PC-9 (cell line): Measurements from ENCODE around the gene CD19. TPM values are rescaled to one million over a fixed set of nuclear protein-coding genes. Genes with fewer than 3 reads are reported as not detected.

ENCODE experiments used
- BruUV-seq: library from RNA; stranded (reverse); fragments of 400-500 nt; replicated peaks from 2 replicates; lab custom pipeline; 2021; lab: Mats Ljungman, UMichigan
- CTCF ChIA-PET: fragments of 300-600 bp; sonication (Branson Sonifier 250); formaldehyde crosslinking; loops from one replicate; lab custom pipeline; 2022; ENCODE audit warnings: antibody characterized with exemption; lab: Charles Lee
- POLR2A ChIA-PET: fragments of 300-600 bp; sonication (Branson Sonifier 250); formaldehyde crosslinking; loops from one replicate; lab custom pipeline; 2022; ENCODE audit warnings: antibody characterized with exemption; ENCODE audit not compliant: unreplicated experiment; lab: Charles Lee
- DNase-seq, 2 experiments: peaks; one replicate each; pipeline versions ENCODE4 v3.0.0 to v3.0.0-alpha.2; 2015 to 2022; ENCODE audit warnings: mixed read lengths in 1 of 2
- H2AFZ ChIP-seq: fragments of 200-600 bp; sonication (generic); 2 replicates; pipeline ENCODE4 v1.8.1; 2017; ENCODE audit warnings: antibody characterized with exemption
- H3F3A ChIP-seq: fragments of 200-600 bp; sonication (generic); 2 replicates; pipeline ENCODE4 v1.8.1; 2017; ENCODE audit warnings: antibody characterized with exemption, mild to moderate bottlenecking, low read depth; ENCODE audit not compliant: insufficient read depth
- H3K27ac ChIP-seq: fragments of 200-600 bp; sonication (generic); 2 replicates; pipeline ENCODE4 v1.6.1; 2016; ENCODE audit warnings: mixed run types
- H3K27me3 ChIP-seq: fragments of 200-600 bp; sonication (generic); 2 replicates; pipeline ENCODE4 v1.6.1; 2016; ENCODE audit warnings: low read depth, mixed run types; ENCODE audit not compliant: insufficient read depth
- H3K36me3 ChIP-seq: fragments of 200-600 bp; sonication (generic); 2 replicates; pipeline ENCODE4 v1.6.1; 2016; ENCODE audit warnings: low read depth, mixed run types
- H3K4me1 ChIP-seq: fragments of 200-600 bp; sonication (generic); replicated peaks from 2 replicates; pipeline ENCODE4 v1.6.1; 2016; ENCODE audit warnings: mixed run types; ENCODE audit not compliant: insufficient read depth
- H3K4me2 ChIP-seq: fragments of 200-600 bp; sonication (generic); 2 replicates; pipeline ENCODE4 v1.6.1; 2017; ENCODE audit warnings: mixed run types
- H3K4me3 ChIP-seq: fragments of 200-600 bp; sonication (generic); 2 replicates; pipeline ENCODE4 v1.6.1; 2016; ENCODE audit warnings: mixed run types
- H3K79me2 ChIP-seq: fragments of 200-600 bp; sonication (generic); 2 replicates; pipeline ENCODE4 v1.6.1; 2017; ENCODE audit warnings: low read depth, mixed run types
- H3K9me2 ChIP-seq: fragments of 200-600 bp; sonication (generic); 2 replicates; pipeline ENCODE4 v1.8.1; 2017; ENCODE audit warnings: mild to moderate bottlenecking; ENCODE audit not compliant: insufficient read depth
- H3K9me3 ChIP-seq: fragments of 200-600 bp; sonication (generic); 2 replicates; pipeline ENCODE4 v1.8.1; 2016; ENCODE audit warnings: low read depth; ENCODE audit not compliant: insufficient read depth
- H4K20me1 ChIP-seq: fragments of 200-600 bp; sonication (generic); 2 replicates; pipeline ENCODE4 v1.8.1; 2017; ENCODE audit not compliant: insufficient read depth
- CTCF ChIP-seq: fragments of 200-600 bp; sonication (generic); conservative IDR thresholded peaks from 2 replicates; pipeline ENCODE4 v1.6.1; 2017; ENCODE audit warnings: mixed run types, antibody characterized with exemption, mild to moderate bottlenecking, moderate library complexity
- EZH2 ChIP-seq: fragments of 200-600 bp; sonication (generic); IDR thresholded peaks from 2 replicates; pipeline ENCODE4 v1.8.0; 2017; ENCODE audit warnings: antibody characterized with exemption, low read depth
- intact Hi-C: fragments of 100-400 bp; cut with micrococcal nuclease; formaldehyde crosslinking; loops from one replicate; pipeline ENCODE4 v1.10.0; 2022; ENCODE audit not compliant: unreplicated experiment
- total RNA-seq: library from RNA; stranded (reverse); gene quantifications from 2 replicates; pipeline ENCODE4 v1.2.3, GENCODE V29; 2021

CD19 gene
- total RNA-seq, 1 experiment from 2014 or later: not detected

- Histone ChIP-seq H3K4me2 (no peak overlapping the region), H3K4me3 (no peak overlapping the region), H3F3A (no peaks in the 10 kb centered on the region; the same call in 1 of the 2 replicates), H3K9me3 (no peaks in the 10 kb centered on the region), H4K20me1 (no peaks in the 10 kb centered on the region; the same call in 1 of the 2 replicates), H3K36me3 (no peaks in the 10 kb centered on the region), H3K4me1 (no peaks in the 10 kb centered on the region), H3K9me2 (no peaks in the 10 kb centered on the region), H3K79me2 (no peaks in the 10 kb centered on the region), H2AFZ (no peak overlapping the region), H3K27me3 (no peaks in the 10 kb centered on the region), H3K27ac (no peak overlapping the region)
- TF ChIP-seq EZH2: no peak
- no peak for TF ChIP-seq CTCF
- DNase-seq: no peak
- intact Hi-C loops: no loop called here
- ChIA-PET CTCF (no interaction called here), POLR2A (no interaction called here)
- no TSS peak for BruUV-seq
Observed at GRCh38 chr16:28891964-28892890, 39.5 kb upstream of the CD19 start.

- BruUV-seq: no TSS peak
Observed at GRCh38 chr16:28893291-28893690, 38.5 kb upstream of the CD19 start.

GRCh38 chr16:28895609-28896008 is 36.2 kb upstream of the CD19 start:
- no TSS peak for BruUV-seq

More at GRCh38 chr16:28893291-28893690, 38.5 kb upstream of the CD19 start:
- Histone ChIP-seq H3K27ac (no peak overlapping the region), H3K36me3 (no peaks in the 10 kb centered on the region), H3K9me2 (no peaks in the 10 kb centered on the region), H3F3A (no peaks in the 10 kb centered on the region; the same call in 1 of the 2 replicates), H3K4me2 (no peak overlapping the region), H3K79me2 (no peaks in the 10 kb centered on the region), H3K4me3 (no peak overlapping the region), H4K20me1 (no peaks in the 10 kb centered on the region; the same call in 1 of the 2 replicates), H3K27me3 (no peaks in the 10 kb centered on the region), H2AFZ (no peak overlapping the region), H3K9me3 (no peaks in the 10 kb centered on the region), H3K4me1 (no peaks in the 10 kb centered on the region)
- TF ChIP-seq EZH2: no peak
- TF ChIP-seq CTCF: no peak
- intact Hi-C loops: no loop called here
- ChIA-PET CTCF (interaction anchor here (0.5 to 0.7 kb wide), 2 partner anchors 45 to 57 kb away, joined by 9 to 10 read pairs; partner anchors contain the start of gene NFATC2IP), POLR2A (interaction anchor here (0.6 kb wide), 1 partner anchor 30 kb away, joined by 4 read pairs; no protein-coding TSS in a partner anchor)
- no peak for DNase-seq

More at GRCh38 chr16:28895609-28896008, 36.2 kb upstream of the CD19 start:
- no peaks in the 10 kb centered on the region for H3K79me2 ChIP-seq
- no peak overlapping the region for H3K4me3 ChIP-seq
- intact Hi-C loops: no loop called here
- H3F3A ChIP-seq: no peaks in the 10 kb centered on the region; the same call in 1 of the 2 replicates
- H3K9me3 ChIP-seq: no peaks in the 10 kb centered on the region
- no peaks in the 10 kb centered on the region for H3K27me3 ChIP-seq
- POLR2A ChIA-PET: no interaction called here
- H3K4me1 ChIP-seq: no peaks in the 10 kb centered on the region
- H3K9me2 ChIP-seq: no peaks in the 10 kb centered on the region
- H3K4me2 ChIP-seq: no peak overlapping the region
- H3K36me3 ChIP-seq: no peaks in the 10 kb centered on the region
- no peak overlapping the region for H2AFZ ChIP-seq
- no peak overlapping the region for H3K27ac ChIP-seq
- CTCF ChIA-PET: no interaction called here
- no peaks in the 10 kb centered on the region; the same call in 1 of the 2 replicates for H4K20me1 ChIP-seq
- TF ChIP-seq CTCF (no peak), EZH2 (no peak)
- DNase-seq: no peak
